Fibroblast of skin of right quadriceps (primary cell): ENCODE results near the gene APOBEC3G.

Experiments
- DNase-seq: peaks from one replicate; pipeline ENCODE4 v3.0.0-alpha.2; 2013

APOBEC3G gene

DNA sequence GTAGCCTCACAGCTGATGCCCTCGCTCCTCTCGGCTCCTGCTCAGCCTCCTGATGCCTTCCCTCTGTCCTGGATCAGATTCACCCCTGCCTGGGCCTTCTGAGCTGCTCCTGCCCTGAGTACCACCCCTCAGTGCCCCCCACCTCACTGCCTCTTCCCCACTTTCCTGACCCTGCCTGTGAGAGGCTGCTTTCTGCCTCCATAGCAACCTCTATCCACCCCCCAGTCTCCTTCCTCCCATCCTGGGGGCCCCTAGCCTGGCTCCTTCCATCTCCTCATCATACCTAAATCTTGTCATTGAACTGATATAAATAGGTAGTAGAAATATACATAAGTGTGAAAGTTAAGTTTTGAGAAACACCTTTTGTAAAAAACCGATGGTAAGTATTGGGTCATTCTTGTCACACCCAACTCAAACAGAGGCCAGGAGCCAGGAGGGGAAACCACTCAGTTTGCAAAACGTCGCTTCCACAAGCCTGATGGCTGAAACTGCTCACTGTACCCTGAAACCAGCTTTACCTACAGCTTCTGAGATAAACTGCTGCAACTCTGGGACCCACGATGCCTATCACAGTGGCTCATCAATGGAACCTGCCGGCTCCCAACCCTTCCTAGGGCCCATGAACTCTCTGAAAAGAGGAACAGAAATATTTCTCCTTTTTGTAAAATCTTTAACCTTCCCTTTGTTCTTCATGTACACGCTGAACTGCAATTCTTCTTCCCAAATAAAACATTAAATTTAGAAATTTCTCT is 15.2 kb downstream of the APOBEC3G start:
- no peak for DNase-seq

DNA sequence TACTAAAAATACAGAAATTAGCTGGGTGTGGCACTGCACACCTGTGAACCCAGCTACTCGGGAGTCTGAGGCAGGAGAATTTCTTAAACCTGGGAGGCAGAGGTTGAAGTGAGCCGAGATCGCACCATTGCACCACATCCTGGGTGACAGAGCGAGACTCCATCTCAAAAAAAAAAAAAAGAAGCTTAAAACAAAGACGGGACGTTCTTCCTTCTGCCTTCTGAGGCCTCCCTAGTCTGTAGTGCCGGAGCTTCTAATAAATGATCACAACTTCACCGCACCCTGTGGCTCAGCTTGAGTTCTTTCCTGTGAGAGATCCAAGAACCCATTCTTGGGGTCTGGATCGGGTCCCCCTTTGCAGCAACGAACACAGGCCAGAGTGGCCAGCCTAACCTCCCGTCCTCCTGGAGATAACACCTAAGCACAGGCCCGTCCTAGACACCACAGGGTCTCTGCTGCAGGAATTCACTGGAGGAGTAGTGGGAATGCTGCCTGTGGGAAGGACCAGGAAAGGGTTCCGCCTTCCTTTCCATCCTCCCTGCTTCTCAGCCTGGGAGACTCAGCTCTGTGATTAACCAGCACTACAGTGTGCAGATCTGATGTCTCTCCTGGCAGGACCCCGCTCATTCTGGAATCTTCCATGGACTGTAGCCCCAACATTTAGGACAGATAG is 17.8 kb downstream of the APOBEC3G start:
- DNase-seq = no peak

DNA sequence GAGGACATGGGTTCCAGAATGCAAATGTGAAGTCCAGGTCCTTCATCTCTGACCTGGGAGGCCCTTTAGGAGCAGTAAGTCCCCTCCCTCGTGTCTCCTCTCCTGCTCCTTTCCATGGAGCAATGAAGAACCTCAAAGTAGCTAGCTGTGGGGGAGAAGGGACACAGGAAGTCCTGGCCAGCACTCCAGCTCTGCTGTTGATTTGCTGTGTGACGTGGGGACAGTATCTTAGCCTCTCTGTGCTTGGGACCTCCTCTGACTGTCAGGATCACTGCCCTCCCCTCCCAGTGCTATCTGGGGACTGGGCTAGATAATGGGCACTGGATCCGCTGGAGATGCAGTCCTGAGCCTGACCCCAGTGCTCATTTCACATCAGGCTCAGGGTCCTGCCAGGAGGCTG is 18.9 kb downstream of the APOBEC3G start:
- no peak for DNase-seq

DNA sequence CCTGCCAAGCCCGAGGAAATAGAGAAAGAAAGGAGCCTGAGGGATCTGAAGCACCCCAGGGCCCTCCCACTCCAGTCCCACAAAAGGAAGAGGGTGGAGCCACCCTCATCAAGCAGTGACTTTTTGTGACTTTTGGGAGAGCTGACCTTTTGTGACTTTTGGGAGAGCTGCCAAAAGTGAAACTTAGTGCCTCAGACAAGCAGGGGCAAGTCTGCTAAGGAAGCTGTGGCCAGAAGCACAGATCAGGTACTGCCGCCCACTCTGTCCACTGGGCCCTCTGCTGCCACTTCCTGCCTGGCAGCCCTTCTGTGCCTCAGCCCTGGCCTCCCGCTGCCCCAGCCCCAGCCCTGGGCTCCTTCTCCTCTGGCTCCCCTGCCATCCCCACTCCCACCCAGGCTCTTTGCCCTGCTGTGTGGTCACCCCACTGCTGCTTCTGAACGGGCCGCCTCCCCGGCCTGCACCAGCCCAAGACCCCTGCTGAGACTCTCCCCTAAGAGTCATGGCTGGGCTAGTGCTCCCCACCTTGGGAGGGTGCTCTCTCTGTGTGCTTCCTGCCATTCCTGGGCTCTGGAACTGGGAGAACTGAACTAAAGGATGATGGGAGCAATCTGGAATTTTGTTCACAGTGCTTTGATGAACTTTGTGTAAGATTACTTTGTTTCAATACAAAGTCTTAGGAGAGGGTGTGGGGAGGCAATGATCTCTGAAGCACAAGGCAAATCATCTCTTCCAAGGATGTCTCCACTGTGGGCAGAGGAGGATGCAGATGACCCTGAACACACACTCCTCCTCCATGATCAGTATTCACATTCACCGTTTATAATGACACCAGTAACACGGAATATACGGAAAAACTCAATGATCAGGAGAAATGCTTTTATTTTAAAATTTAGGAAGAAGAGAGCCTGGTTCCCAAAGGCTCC is 20.3 kb downstream of the APOBEC3G start, which contains the start of gene APOBEC3H:
TSS of gene APOBEC3H (plus strand) at position 147 of the 923 bp plus-strand sequence. CDS start 3,035 bp downstream, outside the sequence.
- DNase-seq = no peak

DNA sequence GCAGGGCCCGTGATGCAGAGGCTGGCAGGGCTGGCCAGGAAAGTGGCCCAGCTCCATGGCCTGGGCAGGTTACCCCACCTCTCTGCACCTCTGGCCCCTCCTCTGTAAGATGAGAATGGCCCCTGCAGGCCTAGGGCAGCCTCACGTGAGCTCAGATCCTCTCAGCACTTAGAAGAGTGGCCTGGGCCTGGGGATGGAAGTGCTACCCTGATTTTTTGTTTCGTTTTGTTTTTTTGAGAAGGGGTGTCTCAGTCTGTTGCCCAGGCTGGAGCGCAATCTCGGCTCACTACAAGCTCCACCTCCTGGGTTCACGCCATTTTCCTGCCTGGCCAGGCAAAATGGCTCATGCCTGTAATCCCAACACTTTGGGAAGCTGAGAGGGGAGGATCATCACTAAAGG is 21.0 kb downstream of the APOBEC3G start:
- DNase-seq = no peak

DNA sequence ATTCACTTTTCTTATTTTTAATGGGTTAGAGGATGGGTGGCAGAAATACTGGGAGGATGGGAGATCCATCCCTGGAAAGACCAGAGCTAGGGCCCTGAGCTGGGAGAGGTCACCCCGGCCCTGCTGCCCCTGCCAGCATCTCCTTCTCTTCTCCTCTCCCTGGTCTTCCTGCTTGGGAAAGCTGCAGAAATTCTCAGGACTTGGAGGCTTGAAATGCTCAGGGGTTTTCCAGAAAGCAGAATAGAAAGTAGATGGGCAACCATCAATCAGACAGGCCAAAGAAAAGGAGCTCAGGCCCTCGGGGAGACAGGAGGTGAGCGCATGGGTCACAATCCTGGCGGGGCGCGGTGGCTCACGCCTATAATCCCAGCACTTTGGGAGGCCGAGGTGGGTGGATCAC is 21.5 kb downstream of the APOBEC3G start:
- DNase-seq = no peak

DNA sequence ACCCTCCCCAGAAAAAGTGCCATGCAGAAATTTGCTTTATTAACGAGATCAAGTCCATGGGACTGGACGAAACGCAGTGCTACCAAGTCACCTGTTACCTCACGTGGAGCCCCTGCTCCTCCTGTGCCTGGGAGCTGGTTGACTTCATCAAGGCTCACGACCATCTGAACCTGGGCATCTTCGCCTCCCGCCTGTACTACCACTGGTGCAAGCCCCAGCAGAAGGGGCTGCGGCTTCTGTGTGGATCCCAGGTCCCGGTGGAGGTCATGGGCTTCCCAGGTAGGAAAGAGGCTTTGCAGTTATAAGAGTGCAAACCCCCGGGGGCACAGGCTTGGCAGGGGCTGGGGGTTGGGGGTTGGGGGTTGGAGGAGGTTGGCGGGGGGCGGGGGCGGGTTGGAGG is 24.2 kb downstream of the APOBEC3G start:
- no peak for DNase-seq

DNA sequence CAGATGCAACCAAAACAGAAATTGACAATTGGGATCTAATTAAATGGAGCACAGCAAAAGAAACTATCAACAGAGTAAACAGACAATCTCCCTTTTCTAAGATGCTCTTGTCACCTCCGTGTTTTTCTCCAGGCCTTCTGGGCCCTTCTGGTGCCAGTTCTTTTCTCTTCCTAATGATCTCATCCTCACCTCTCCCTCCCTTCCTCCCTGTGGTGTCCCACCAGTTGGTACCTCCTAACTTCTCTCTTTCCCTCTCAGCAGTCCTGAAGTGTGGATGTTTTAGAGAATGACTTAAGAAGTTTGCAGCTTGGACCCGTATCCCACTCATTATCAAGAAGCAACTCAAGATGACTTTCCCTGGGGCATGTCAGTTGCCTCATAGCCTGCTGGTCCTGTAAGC is 26.4 kb downstream of the APOBEC3G start:
- DNase-seq = no peak

DNA sequence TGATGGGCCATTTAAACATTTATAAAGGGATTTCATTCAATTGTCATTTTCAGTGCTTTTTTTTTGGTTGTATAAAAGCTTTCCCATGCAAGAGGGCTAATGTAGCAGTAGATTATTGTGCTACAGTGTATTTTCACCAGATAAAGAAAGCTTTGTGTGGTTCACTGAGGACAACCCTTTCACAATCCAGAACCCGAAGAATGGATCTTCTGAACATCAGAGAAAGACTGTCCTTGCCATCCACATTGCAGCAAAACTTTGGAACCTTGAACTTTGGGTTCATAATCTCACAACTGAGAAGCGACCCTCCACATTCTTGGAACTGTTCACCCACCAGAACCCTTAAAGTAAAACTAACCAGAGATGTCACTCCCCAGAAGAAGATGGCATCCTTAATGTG is 29.3 kb downstream of the APOBEC3G start:
- no peak for DNase-seq

DNA sequence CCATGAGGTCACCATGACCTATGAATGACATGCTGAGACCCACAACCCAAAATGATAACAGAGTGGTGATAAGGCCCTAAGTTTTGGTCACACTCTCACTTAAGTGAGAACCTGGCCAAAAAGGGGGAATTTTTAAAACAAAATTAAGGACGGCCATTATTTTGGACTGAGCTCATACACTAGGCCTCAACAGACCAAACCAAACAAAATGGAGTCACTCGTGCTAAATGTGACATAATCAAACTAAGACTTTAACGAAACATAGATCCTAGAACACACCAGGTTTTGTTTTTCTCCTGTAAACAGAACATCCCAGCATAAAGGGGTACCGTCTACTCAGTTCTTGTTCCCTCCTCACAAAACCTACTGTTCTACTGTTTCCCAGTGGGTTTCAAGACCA is 31.4 kb downstream of the APOBEC3G start:
- DNase-seq = no peak

DNA sequence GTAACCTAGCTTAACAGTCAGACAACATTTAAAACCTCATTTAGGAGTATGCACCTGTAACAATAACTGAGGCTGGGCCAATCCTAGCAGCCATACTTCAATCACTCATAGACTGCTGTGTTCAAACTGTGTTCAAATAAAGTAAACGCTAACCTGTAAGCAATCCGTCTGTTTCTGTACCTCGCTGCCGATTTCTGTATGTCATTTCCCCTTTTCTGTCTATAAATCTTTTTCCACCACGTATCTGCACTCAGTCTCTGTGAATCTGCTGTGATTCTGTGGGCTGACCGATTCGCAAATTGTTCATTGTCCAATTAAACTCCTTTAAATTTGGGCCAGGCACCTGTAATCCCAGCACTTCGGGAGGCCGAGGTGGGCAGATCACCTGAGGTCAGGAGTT is 32.3 kb downstream of the APOBEC3G start:
- DNase-seq = no peak

DNA sequence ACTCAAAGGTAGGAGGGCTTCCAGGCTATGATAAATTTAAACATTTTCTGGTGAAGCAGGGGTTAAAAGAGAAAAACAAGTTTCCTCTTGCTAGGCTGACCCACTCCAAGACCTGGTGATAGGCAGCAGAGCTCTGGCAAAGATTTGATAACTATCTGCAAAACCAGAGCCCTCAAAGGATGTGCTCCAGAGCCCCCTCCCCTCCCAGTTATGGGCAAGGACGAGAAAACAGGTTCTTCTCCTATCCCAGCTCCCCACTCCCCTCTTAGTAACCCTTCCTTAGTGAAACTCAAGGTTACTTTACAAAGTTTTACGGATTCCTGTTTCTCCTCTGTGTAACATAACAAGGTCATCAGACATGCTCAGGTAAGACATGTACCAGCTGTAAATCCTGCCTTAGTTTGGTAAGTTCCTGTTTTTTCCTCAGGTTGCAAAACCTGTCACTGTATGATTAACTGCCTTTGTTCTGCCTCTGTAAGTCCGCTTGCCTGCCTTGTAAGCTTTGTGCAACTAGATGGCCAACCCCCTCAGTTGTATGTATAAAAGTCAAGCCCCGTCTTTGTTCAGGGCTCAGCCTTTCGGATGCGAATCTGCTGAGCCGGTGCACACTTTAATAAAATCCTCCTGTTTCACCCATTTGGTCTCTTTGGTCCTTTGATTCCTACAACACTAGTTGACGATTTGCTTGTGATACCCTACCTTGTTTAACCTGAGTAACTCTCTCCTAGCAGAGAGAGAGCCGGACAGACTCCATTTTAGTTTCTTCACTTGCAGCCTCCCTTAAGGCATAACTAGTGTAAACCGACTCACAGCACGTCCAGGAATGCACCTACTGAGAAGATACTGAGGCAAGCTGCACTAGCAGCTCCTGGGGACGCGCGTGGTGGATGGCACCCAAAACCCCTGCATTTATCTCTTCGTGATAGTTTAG is 33.8 kb downstream of the APOBEC3G start:
- no peak for DNase-seq

DNA sequence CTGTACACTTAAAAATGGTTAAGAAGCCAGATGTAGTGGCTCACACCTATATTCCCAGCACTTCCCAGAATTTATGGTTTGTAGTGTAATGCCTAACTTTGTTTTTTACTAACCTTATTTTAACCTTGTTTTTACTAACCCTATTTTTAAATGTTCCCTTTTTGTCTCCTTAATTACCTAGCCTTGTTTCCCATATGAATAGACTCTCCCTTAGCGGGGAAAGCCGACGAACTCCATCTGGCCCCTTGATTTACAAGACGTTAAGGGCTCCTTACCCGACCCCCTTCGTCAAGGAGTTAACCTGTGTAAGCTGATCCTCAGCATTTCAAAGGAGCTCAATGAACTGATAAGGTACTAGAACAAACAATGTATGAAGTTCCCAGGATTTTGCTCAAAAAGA is 37.0 kb downstream of the APOBEC3G start:
- DNase-seq = no peak

DNA sequence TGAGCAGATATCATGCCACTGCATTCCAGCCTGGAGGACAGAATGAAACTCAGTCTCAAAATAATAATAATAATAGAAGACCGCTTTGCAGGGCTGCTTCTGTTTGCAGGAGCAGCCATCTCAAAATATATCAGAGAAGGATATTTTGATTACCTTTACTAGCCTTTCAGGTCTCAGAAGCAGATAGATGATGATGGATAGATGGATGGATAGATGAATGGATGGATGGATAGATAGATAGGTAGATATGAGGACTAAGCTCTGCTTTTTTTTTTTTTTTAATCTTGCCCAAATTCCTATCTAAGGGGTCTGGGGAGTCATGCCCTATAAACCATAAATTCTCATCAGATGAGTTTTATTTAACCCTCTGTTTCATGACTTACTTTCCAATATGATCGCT is 38.5 kb downstream of the APOBEC3G start:
- DNase-seq = no peak

DNA sequence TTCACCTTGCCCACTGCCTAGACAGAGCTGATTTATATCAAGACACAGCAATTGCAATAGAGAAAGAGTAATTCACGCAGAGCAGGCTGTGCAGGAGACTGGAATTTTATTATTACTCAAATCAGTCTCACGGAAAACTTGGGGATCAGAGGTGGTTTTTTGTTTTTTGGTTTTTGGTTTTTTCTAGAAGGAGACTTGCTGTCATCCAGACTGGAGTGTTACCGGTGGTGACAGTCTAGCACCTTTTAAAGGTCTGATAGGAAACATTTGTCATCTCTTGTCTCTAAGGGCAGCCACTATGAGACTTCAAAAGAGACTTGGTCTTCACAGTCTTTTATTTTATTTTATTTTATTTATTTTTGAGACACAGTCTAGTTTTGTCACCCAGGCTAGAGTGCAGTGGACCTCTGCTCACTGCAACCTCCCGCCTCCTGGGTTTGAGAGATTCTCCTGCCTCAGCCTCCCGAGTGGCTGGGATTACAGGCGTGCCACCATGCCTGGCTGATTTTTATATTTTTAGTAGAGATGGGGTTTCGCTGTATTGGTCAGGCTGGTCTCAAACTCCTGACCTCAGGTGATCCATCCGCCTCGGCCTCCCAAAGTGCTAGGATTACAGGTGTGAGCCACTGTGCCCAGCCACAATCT is 39.0 kb downstream of the APOBEC3G start:
- DNase-seq = no peak

DNA sequence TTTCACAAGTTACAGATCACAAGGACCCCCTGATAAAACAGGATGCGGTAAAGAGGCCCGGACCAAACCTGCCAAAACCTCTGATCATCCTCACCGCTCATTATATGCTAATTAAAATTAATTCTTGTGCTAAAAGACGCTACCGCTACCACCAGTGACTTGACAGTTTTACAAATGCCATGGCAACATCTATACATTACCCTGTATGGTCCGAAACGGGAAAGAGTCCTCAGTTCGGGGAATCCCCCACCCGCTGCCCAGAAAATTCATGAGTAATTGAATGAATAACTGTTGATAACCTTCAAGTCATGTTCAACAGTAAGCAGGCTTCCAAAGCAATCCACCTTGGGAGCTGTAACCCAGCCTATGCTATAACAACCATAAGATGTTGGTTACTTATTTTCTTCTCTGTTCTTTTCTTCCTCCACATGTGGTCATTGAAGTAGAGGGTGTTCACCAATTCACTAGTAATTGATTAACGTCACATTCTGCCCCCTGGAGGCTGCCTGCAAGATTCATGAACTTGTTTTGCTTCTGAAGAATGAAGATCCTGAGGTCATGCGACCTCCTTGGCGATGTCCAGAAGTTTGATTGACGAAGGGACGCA is 40.6 kb downstream of the APOBEC3G start:
- peak; percentile 23 for DNase-seq

DNA sequence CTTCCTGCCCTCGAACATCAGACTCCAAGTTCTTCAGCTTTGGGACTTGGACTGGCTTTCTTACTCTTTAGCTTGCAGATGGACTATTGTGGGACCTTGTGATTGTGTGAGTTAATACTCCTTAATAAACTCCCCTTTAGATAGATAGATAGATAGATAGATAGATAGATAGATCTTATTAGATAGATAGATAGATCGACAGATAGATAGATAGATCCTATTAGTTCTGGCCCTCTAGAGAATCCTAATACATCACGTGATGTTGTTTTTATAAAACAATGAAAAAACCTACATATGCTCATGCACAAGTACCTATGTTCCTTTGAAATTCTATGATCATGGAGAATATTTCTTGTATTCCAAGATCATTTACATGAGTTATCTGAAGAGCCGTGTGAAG is 43.9 kb downstream of the APOBEC3G start:
- DNase-seq = no peak

DNA sequence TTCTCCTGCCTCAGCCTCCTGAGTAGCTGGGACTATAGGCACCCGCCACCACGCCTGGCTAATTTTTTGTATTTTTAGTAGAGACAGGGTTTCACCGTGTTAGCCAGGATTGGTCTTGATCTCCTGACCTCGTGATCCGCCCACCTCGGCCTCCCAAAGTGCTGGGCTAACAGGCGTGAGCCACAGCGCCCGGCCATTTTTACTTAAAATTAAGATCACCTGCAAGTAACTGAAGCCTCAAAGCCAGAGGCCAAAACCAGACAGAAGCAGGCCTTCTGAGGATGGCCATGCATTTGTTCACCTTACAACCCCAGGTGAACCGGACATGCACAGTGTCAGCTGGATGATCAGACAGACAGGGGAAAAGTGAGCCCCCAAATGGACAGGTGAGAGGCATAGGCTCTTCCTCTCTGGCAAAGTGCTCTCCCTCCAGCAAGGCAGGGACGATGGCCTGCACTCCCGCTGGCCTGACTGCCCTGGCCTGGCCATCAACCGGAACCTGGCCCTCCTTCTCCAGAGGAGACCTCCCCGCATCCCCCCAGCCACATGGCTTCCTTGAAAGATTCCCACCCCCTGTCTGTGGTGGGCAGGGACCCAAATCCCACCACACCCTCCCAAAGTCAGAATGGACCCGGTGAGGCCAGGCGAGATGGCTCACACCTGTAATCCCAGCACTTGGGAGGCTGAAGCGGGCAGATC is 45.8 kb downstream of the APOBEC3G start:
- no peak for DNase-seq

DNA sequence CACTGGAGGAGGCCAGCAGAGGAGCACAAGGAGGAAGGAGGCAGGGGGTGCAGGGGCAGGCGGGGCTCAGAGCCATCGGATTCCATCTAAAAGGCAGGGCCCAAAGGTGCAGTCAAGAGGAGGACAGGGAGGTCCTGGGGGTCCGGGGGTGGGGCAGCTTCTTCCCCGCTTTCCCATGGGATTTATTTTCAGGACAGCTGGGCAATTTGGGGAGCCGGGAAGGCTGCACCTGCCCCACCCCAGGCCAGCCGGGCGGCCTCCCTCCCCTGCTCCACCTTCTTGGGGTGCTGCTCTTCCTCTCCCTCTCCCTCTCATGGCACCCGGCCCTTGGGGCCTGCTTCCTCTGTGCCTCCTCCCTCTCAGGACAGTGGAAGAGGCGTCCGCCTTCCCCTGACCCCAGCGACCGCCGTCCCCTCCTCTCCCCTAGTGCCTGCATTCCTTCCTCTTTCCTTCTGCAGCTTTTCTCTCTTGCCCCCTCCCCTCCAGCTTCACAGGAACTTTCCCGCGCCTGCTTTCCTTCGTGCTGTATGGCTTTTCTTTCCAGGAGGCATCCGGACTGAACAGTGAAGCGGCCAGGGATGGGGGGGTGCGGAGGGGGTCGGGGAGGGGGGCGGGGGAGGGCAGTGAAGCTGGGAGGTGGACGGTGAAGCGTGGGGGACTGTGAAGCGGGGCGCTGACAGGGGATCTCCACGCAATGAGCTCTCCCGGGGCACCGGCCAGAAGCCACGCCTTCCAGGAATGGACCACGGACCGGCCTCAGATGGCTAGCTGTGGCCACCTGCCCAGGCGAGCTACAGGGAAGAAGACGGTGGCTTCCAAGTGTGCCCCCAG is 46.9 kb downstream of the APOBEC3G start:
- DNase-seq = no peak

DNA sequence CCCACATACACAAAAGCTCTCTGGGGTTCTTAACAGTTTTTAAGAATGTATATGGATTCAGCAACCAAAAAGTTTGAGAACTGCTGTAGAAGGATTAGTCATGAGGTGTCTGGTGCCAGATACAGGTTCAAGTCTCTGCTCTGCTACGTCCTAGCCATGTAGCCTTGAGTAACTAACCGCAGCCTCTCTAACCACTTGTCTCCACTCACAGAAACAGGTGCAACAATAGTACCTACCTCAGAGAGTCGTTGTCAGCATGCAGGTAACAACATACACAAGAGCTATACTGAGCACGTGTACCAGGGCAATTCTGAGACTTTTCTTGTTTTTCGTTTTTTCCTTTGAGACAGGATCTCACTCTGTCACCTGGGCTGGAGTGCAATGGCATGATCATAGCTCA is 48.5 kb downstream of the APOBEC3G start:
- no peak for DNase-seq
